GM18907 (cell line): ENCODE measurements around the gene CSF2RB.

Experiments
- ATAC-seq: cut with Tn5 transposase; IDR thresholded peaks from one replicate; pipeline ENCODE4 v1.9.1; 2021; ENCODE audit warnings: mild to moderate bottlenecking, moderate library complexity; ENCODE audit not compliant: unreplicated experiment

The CSF2RB gene

DNA sequence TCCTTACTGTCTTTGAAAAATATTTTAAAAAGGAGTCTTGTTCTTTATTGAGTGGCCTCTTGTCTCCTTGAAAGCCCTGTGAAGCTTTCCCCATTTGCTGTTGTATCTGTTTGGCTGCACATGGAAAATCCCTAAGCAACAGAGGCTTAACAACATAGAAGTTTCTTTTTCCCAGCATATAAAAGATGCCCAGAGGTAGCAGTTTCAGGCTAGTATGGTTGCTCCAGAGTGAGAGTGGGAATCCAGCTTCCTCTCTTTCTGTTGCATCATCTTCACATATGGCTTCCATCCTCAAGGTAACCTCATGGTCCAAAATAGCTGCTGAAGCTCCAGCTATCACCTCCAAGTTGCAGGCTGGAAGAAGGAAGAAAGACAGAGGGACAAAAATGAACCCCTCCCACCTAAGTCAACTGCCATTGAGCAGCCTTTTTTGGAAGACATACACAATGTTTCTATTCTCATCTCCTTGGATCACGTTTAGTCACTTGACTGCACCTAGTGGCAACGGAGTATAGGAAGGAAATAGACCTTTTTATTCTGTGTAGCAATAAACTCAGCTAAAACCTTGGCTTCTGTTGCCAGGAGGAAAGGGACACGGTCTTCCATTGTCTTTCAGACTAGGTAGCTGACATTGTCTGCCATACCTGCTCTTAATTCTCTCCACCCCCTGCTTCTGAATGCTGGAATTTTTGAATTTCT, 5.3 kb downstream of the CSF2RB start:
- no peak for ATAC-seq

DNA sequence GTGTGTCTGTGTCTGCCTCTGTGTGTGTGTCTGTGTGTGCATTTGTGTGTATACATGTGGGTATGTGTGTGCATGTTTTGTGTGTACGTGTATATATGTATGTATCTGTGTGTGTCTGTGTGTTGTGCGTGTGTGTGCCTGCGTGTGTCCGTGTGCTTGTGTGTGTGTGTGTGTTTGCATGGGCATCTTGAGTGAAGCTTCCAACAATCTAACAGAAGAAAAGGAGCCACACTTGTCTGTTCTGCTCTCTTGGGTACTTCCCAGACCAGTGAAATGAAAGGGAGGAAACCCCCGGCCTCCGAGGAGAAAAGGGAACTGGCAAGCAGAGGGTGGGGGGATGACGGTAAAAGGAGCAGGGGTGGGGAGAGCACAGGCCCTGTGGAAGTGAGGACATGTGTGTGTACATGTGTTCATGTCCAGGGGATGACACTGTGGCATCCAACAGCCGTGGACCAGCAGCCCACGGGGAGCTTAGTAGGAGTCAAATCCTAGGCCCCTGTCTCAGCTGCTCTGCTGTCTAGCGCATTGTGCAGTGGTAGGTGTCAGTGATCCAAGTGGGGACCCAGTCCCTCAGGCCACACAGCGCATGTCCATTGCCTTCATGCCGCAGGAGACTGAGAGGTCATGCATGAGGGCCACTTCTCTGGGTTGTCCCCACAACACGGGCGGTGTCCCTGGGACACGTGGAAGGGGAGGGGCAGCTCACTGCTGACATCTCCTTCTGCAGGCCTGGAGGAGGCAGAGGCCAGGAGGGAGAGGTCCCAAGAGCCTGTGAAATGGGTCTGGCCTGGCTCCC, 8.1 kb downstream of the CSF2RB start:
- ATAC-seq, result no peak

DNA sequence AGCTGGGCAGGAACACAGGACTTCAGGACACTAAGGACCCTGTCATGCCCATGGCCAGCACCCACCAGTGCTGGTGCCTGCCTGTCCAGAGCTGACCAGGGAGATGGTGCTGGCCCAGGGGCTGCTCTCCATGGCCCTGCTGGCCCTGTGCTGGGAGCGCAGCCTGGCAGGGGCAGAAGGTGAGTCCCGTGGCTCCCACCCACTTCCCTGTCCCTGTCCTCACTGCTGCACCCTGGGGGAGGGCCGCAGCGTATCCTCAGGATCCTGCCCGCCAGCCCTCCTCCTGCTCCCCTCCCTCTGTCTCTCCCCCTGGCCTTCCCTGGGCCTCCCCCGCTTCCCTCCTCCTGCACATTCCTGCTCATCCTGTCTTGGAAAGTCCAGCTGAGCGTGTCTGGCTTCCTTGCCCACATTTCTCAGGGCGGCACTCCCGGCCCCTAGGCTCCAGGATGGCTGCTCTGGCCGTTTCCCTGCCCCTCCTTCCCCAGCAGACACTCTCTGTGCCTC, 8.7 kb downstream of the CSF2RB start:
- no peak for ATAC-seq

DNA sequence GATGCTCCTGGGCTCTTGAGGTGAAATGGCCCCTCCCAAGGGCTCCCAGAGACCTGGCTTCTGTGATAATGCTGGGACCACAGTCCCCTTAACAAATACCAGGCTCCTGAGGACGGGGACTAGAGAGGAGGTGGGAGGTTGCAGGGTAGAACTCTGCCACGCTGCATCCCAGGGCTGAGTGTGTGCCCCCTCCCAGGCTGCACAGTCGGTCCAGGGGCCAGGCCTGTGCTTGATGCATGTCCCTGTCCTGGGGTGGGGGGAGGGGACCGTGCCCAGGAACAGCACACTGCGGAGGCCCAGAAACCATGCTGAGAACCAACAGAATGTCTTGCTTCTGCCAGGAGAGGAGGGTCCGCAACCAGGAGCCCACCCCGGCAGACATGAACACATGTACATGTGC, 9.3 kb downstream of the CSF2RB start:
- ATAC-seq, result no peak

GRCh38 chr22:36923131-36923788, 9.8 kb downstream of the CSF2RB start:
- no peak for ATAC-seq

GRCh38 chr22:36924151-36924698, 10.8 kb downstream of the CSF2RB start:
- no peak for ATAC-seq

GRCh38 chr22:36925388-36926290, 12.2 kb downstream of the CSF2RB start:
- no peak for ATAC-seq

DNA sequence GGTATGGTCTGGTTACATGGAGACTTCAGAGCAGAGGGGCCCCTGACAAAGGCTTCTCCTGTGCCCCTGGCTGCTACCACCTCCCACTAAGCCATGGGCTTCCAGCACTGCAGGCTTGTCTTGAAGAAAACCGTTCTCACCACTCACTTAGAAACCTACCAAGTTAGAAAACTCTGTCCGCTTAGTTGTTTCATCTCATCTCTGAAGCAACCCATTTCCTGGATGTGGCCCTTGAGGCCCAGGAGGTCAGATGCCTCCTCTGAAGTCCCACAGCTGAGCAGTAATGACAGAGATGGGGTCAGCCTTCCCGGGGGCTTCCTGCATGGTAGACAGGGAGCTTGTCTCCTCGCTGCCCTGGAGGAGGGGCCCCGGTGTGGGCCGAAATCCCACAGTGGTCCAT, 12.9 kb downstream of the CSF2RB start:
- ATAC-seq, result no peak

- ATAC-seq, result no peak
Measured at GRCh38 chr22:36926721-36927435, 13.4 kb downstream of the CSF2RB start.

DNA sequence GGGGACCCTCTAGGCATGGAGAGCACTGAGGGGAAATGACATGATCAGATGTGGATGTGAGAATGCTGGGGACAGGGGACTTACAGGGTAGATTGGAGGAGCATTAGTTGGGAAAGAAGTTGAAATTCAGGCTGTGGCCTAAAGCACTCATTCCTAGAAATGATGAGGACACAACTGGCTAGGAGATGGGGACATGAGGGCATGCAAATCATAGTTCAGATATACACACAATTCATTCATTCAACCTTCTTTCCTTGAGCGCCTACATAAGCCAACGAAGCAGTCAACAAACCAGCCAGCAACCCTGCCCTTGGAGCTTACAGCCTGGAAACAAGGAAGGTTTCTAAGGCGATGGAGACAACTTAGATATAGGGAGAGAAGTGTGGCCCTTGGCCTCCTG, 14.2 kb downstream of the CSF2RB start:
- no peak for ATAC-seq

GRCh38 chr22:36928196-36928595, 14.8 kb downstream of the CSF2RB start:
- no peak for ATAC-seq

- no peak for ATAC-seq
Measured at GRCh38 chr22:36928786-36929535, 15.5 kb downstream of the CSF2RB start.

GRCh38 chr22:36929621-36930020, 16.2 kb downstream of the CSF2RB start:
- no peak for ATAC-seq

- ATAC-seq, result no peak
Measured at GRCh38 chr22:36930041-36930935, 16.9 kb downstream of the CSF2RB start.

GRCh38 chr22:36931446-36931845, 18.0 kb downstream of the CSF2RB start:
- no peak for ATAC-seq

DNA sequence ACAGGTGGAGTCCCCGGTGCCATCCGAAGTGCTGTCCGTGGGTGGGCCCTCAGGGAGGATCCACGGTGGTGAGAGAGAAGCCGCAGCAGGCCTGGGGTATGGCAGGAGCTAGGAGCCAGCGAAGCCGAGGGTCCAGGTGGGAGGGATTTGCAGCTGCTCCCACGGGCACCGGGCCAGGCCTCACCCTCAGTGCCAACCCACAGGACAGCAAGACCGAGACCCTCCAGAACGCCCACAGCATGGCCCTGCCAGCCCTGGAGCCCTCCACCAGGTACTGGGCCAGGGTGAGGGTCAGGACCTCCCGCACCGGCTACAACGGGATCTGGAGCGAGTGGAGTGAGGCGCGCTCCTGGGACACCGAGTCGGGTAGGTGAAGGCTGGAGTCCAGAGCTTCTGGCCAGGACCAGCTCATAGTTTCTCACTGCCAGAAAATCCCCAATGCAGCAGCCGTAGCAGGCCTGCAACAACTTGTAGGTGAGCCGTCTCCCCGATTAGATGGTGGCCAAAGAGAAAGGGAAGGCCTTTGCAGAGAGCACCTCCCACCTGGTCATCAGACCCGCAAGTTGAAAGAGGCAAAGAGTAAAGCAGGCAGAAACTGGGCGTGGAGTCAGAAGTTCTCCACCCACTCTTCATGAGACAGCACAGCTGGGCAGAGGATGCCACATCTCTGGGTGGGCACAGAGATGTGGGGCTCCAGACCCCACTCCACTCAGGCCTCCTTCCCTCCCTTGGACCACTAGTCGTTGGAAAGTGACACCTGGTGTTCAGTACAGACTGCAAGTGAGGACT, 20.4 kb downstream of the CSF2RB start:
- ATAC-seq, result no peak
